Neutrophil (primary cell): ENCODE data around the gene RABAC1.

Experiments used
- H3K27ac ChIP-seq: fragments of 200-600 bp; sonication (generic); 2 replicates; pipeline ENCODE4 v1.5.1; 2016; ENCODE audit warnings: mild to moderate bottlenecking, moderate library complexity
- H3K27me3 ChIP-seq: fragments of 200-600 bp; sonication (generic); 2 replicates; pipeline ENCODE4 v1.6.0; 2016; ENCODE audit warnings: mild to moderate bottlenecking
- H3K36me3 ChIP-seq: fragments of 200-600 bp; sonication (generic); 2 replicates; pipeline ENCODE4 v1.5.1; 2017
- H3K4me1 ChIP-seq, 2 experiments: fragments of 200-600 bp in 1 of 2; sonication (generic) in 1 of 2; 1 replicate in 1 of 2; 2 replicates in 1 of 2; pipeline versions ENCODE4 v1.5.1 to v1.6.1; 2013 to 2016; ENCODE audit warnings: low read depth in 1 of 2, low read length in 1 of 2, mild to moderate bottlenecking in 1 of 2, moderate library complexity in 1 of 2; ENCODE audit not compliant: control insufficient read depth in 1 of 2, insufficient read depth in 1 of 2
- H3K4me3 ChIP-seq, 2 experiments: fragments of 200-600 bp in 1 of 2; sonication (generic) in 1 of 2; 1 replicate in 1 of 2; 2 replicates in 1 of 2; pipeline ENCODE4 v1.5.1; 2013 to 2016; ENCODE audit warnings: low read depth in 1 of 2, low read length in 1 of 2, mild to moderate bottlenecking in 1 of 2, moderate library complexity in 1 of 2
- H3K9me3 ChIP-seq: fragments of 200-600 bp; sonication (generic); 2 replicates; pipeline ENCODE4 v1.5.1; 2016
- CTCF ChIP-seq: fragments of 200-600 bp; sonication (generic); IDR thresholded peaks from 2 replicates; pipeline ENCODE4 v1.5.1; 2016; ENCODE audit warnings: antibody characterized with exemption

RABAC1 gene

GRCh38 chr19:41958367-41959055 is 610 bp downstream of the RABAC1 start:
- no peaks in the 10 kb centered on the region for H3K9me3 ChIP-seq
- no peaks in the 10 kb centered on the region for H3K27me3 ChIP-seq
- no peak for TF ChIP-seq CTCF
- peak overlapping the region; percentile 84 for H3K27ac ChIP-seq
- peaks cover 20% of the 10 kb centered on the region in 2 experiments for H3K4me1 ChIP-seq
- H3K4me3 ChIP-seq, result peak overlapping the region; percentile 94 to 98
- peaks cover 31% of the 10 kb centered on the region for H3K36me3 ChIP-seq

DNA sequence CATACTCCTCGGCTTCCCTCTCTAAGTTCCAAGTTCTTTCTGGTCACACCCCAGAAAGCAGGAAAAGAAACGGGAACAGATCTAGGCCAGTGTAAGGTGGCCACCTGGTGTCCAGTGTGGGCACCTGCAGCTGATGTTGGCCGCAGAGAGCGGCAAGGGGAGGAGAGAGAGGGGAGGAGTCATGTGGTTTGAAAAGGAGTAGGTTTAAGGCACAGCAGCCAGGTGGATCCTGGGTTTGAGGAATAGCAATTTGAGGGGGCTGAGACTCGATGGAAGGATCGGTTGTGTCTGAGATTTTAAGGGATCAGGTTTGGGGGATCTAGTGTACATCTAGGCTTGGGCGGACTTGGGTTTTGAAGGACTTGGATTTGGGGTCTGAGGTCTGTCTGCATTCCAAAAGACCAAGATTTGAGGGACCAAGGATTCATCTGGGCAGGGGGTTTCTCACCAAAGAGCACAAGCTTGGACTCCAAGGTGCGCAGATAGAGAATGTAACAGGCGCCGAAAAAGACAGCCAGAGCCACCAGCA is 1.2 kb downstream of the RABAC1 start:
- Histone ChIP-seq H3K9me3 (no peaks in the 10 kb centered on the region), H3K4me3 (peak overlapping the region; percentile 94 to 98), H3K27me3 (no peaks in the 10 kb centered on the region), H3K27ac (peak overlapping the region; percentile 84), H3K36me3 (peaks cover 31% of the 10 kb centered on the region), H3K4me1 (peaks cover 20% of the 10 kb centered on the region in 2 experiments)
- peak; percentile 100 for TF ChIP-seq CTCF

DNA sequence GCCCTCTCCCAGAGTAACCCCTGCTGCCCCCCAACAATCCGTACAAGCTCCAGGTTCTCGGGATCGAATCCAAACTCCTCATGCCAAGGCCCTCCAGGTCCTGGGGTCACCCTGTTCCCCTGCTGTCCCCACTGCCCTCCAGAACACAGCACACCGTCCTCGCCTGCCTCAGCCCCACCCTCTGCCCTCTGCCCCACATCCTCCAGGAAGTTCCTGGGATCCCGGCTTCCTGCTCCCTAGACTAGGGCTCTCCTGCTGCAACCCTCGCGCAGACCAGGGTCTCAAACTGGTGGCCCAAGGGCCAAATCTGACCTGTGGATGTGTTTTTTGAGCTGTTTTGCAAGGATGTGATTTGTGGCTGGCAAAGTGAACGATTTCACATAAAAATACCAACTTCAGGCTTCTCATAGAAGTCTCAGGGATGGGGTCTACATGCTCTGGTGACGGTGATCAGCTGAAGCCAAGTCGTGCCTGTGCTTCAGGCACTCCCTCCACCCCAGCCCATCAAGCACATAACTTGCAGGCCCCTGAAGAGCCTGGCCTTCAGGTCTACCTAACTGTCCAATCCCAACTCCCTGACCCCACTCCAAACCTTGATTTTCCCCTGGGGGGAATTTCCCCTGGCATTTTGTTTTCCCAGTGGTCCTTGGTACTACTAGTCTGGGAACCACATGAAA is 1.8 kb downstream of the RABAC1 start:
- no peaks in the 10 kb centered on the region for H3K27me3 ChIP-seq
- TF ChIP-seq CTCF, result no peak
- H3K4me1 ChIP-seq, result peaks cover 20% of the 10 kb centered on the region in 2 experiments
- peak overlapping the region in 1 of 2 experiments; percentile 94 for H3K4me3 ChIP-seq
- H3K36me3 ChIP-seq, result peaks cover 31% of the 10 kb centered on the region
- no peaks in the 10 kb centered on the region for H3K9me3 ChIP-seq
- H3K27ac ChIP-seq, result peak overlapping the region; percentile 84

- no peak overlapping the region for H3K4me3 ChIP-seq
- H3K9me3 ChIP-seq, result no peaks in the 10 kb centered on the region
- no peak for TF ChIP-seq CTCF
Measured at GRCh38 chr19:41956621-41957020, 2.5 kb downstream of the RABAC1 start.

DNA sequence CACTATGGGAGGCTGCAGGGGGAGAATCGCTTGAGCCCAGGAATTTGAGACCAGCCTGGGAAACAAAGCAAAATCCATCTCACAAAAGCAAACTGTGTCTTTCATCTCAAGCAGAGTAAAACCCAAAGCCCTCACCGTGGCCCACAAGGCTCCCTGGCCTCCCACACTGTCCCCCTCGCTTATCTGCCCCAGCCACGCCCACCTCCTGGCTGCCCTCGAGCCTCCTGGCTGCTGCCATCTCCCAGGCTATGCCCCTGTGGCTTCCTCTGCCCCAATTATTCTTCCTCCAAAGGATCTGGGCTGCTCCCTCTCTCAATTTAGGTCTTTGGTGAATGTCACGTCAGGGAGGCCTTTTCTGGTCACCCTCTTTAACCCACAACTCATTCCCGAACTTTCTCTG is 3.6 kb downstream of the RABAC1 start:
- H3K36me3 ChIP-seq, result peaks cover 31% of the 10 kb centered on the region
- H3K4me3 ChIP-seq, result no peak overlapping the region
- no peaks in the 10 kb centered on the region for H3K27me3 ChIP-seq
- no peak overlapping the region for H3K27ac ChIP-seq
- peaks cover 20 to 24% of the 10 kb centered on the region in 2 experiments for H3K4me1 ChIP-seq
- no peak for TF ChIP-seq CTCF
- H3K9me3 ChIP-seq, result no peaks in the 10 kb centered on the region

More at GRCh38 chr19:41956621-41957020, 2.5 kb downstream of the RABAC1 start:
- Histone ChIP-seq H3K36me3 (peaks cover 31% of the 10 kb centered on the region), H3K27me3 (no peaks in the 10 kb centered on the region), H3K4me1 (peaks cover 20 to 21% of the 10 kb centered on the region in 2 experiments), H3K27ac (no peak overlapping the region)
